NCI-H146 treated with DMSO at 0.1 percent for 48 hours (cell line): ENCODE results near the gene AHDC1.

Experiments
- DNase-seq: peaks from one replicate; lab custom pipeline; 2025; ENCODE audit not compliant: unreplicated experiment; lab: John Stamatoyannopoulos, UW

The AHDC1 gene

DNA sequence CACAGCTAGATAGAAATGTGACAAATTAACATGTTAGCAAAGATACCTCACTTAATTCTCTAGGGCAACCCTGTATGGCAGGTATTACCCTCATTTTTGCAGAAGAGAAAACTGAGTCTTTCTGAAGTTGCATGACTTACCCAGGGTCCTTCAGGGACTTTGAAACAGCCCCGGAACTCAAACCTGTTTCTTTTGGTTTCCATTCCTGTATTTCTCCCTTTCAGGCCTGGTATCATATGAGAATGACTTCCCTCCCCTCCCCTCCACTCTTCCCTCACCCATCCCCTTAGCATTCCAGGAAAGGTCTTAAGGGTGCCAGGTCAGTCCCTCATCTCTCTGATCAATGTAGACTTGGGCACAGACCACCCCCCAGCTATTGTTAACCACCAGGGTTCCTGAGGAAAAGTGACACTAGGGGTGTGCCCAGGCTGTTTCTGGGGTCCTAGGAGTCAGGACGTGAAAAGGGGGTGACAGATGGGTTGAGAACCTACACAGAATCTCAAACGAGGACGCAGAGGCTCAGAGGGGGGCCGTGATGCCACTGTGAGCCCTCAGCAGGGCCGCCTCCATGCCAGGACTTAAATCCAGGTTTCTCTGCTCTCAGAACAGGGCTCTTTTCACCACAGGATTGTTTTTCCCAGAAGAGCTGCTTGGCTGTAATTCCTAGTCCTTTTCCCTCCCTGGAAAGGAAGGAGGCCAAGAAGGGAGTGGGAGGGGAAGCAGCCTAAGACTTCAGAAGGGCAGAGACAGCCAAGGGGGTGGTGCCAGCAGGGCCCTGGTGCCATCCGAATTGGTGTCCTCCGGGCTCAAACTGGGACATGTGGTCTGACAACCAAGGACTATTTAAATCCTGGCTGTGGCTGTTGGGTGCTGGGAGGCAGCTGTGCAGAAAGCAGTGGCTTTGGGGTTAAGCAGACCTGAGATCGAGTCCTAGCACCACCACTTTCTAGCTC, 111.9 kb downstream of the AHDC1 start:
- DNase-seq: no peak

DNA sequence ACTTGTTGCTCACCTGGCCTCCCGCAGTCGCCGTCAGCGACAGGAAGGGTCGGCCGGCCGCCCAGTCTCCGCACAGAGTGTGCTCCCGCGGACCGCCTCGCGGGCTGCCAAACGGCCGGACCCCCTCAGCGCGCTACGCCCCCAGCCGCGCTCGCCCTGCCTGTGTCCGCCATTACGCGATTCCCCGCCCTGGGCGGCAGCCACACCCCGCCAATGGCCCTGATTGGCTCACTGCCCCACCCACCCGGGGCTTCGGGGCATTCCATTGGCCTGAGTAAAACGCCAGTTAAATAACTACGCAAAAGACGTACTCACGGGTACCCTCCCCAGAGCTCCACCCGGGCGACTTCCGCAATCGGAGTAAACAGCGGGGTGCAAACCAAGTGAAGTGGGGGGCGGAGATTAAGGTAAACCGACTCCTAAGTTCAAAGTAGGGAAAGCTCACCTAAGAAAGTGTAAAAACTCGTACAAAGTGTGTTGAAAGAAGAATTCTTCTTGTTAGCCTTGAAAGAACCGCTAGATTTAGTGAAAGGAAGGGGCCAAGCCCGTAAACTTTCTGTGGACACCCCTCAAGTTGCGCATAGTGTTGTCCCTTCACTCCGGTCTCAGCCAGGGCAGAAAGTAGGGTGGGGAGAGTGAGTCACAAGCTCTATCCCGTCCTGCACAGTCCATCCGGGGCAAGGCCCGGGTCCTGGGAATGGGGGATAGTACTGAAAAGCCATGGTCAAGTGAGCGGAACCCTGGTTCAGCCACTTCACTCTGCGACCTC, 113.8 kb downstream of the AHDC1 start, which contains the start of gene WASF2:
Gene WASF2 (minus strand): TSS at position 195 of the 769 bp plus-strand sequence. CDS start 61,277 bp downstream, outside the sequence.
- DNase-seq: peak; percentile 86

DNA sequence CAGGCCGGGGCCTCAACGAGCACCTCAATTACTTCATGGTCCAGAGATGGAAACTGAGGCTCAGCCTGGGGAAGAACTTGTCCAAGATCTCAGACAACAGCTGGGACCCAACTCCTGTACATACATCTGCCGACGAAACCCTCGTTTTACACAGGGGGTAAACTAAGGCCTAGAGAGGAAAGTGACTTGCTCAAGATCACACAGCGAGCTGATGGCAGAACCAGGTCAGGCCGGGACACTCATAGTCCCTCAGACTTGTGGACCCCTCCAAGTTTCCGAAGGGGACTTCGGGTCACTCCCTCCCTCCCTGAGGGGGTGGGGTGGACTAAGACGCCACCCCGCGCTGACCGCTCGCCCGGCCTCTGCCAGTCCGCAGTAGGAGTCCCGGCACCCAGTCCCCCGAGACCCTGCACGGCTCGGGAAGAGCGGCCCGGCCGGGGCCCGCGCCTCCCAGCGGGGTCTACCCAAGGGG, 114.4 kb downstream of the AHDC1 start:
- DNase-seq: no peak

DNA sequence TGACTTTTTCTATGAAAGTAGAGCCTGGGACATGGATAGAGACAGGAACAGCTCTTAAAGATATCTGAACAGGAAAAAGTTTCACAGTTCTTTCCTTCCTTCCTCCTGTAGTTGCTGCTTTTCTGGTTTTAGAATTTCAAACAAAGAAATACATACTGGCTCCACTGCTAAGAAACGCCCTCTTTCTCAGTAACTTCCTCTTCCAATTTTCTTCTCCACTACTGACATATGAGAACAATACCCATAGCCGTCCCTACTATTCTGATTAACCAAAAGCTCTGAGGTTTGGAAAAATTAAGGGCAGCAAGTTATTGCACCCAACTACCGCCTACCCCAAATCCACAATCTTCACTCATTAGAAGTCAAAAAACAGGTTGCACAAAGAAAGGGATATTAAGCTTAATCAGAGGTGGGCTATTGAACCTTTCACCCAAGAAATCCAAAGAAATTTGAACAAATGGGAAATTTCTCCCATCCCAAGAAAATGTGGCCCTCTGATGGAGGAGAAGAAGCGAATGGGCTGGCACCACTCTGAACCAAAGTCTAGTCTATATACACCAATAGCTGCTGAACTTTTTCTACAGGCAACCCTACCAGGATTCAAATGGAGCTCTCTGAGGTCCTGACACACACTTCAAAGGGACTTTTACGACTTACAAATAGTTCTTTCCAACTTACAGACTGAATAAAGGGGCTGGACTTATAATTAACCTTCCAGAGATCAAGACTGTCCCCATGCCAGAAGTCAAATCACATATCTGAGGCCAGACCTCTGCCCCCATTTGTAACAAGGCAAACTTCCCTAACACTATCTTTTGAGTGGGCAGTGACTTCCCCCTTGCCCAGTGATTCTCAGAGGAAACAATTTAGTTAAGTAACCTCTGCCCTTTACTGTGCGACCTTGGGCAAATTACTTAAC, 115.7 kb downstream of the AHDC1 start:
- DNase-seq: no peak

DNA sequence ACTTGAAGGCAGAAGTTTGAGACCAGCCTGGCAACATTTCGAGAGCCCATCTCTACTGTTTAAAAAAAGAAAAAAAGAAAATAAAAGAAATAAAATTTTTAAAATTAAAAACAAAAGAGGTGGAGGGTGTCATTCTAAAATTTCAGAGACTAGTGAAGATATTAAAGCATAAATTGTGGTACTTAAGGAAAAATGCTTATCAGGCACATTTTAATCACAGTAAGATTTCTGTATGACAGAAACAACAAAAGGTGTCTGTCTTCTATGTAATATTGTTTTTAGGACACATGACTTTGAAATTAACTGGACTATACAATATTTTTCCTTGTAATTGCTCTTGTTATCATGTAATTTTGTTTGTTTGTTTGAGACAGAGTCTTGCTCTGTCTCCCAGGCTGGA, 118.6 kb downstream of the AHDC1 start:
- DNase-seq: no peak
